ELF-1 (cell line): Measurements from ENCODE around the gene NEURL1.
"Not testable (repeated sequence)": the region's sequence is repeated elsewhere in the genome, so short reads cannot be mapped to it uniquely, and the experiment has no call there.

Experiments used
- DNase-seq: peaks from one replicate; pipeline ENCODE4 v3.0.0-alpha.2; 2016; ENCODE audit warnings: low read depth, low spot score

Gene NEURL1

GRCh38 chr10:103603382-103603781 is 109.9 kb downstream of the NEURL1 start:
- DNase-seq: no peak

- peak; percentile 67 for DNase-seq
These were observed 112.0 kb downstream of the NEURL1 start for GRCh38 chr10:103605359-103606096.

GRCh38 chr10:103606097-103606438 is 112.6 kb downstream of the NEURL1 start:
- DNase-seq: not testable (repeated sequence)

GRCh38 chr10:103607051-103607450 is 113.5 kb downstream of the NEURL1 start:
- not testable (repeated sequence) for DNase-seq

- DNase-seq: not testable (repeated sequence)
These were observed 114.6 kb downstream of the NEURL1 start for GRCh38 chr10:103608056-103608455.

- no peak for DNase-seq
These were observed 116.0 kb downstream of the NEURL1 start for GRCh38 chr10:103609231-103610082.

- no peak for DNase-seq
These were observed 116.6 kb downstream of the NEURL1 start for GRCh38 chr10:103610083-103610472.

- DNase-seq: no peak
These were observed 117.5 kb downstream of the NEURL1 start for GRCh38 chr10:103610921-103611511.

- no peak for DNase-seq
These were observed 119.2 kb downstream of the NEURL1 start for GRCh38 chr10:103612462-103613365.

GRCh38 chr10:103613616-103614015 is 120.1 kb downstream of the NEURL1 start:
- DNase-seq: no peak

- DNase-seq: no peak
These were observed 121.0 kb downstream of the NEURL1 start for GRCh38 chr10:103614306-103615158.

GRCh38 chr10:103616705-103617601 is 123.4 kb downstream of the NEURL1 start:
- no peak for DNase-seq

GRCh38 chr10:103617602-103618385 is 124.3 kb downstream of the NEURL1 start:
- DNase-seq: no peak

- no peak for DNase-seq
These were observed 125.3 kb downstream of the NEURL1 start for GRCh38 chr10:103618575-103619423.

- no peak for DNase-seq
These were observed 126.2 kb downstream of the NEURL1 start for GRCh38 chr10:103619424-103620351.

GRCh38 chr10:103620352-103620740 is 126.8 kb downstream of the NEURL1 start:
- DNase-seq: no peak
